Glutamatergic neuron (in vitro differentiated cells): ENCODE results near the gene NUAK2. TPM values are rescaled to one million over a fixed set of nuclear protein-coding genes. Genes with fewer than 3 reads are reported as not detected.

Experiments
- DNase-seq: peaks from one replicate; pipeline ENCODE4 v3.0.0; 2022
- H3K27ac Mint-ChIP-seq: one replicate; pipeline ENCODE4 v1.8.0; 2020; ENCODE audit warnings: mild to moderate bottlenecking, mixed read lengths, inconsistent platforms; ENCODE audit not compliant: unreplicated experiment
- H3K27me3 Mint-ChIP-seq: one replicate; pipeline ENCODE4 v1.8.0; 2020; ENCODE audit warnings: mild to moderate bottlenecking, moderate library complexity, mixed read lengths, inconsistent platforms; ENCODE audit not compliant: unreplicated experiment
- H3K36me3 Mint-ChIP-seq: one replicate; pipeline ENCODE4 v1.8.0; 2020; ENCODE audit warnings: mild to moderate bottlenecking, mixed read lengths, inconsistent platforms; ENCODE audit not compliant: unreplicated experiment
- H3K4me1 Mint-ChIP-seq: one replicate; pipeline ENCODE4 v1.8.0; 2020; ENCODE audit warnings: mild to moderate bottlenecking, low read depth, mixed read lengths, inconsistent platforms; ENCODE audit not compliant: unreplicated experiment
- H3K4me3 Mint-ChIP-seq: one replicate; pipeline ENCODE4 v1.8.0; 2020; ENCODE audit warnings: mild to moderate bottlenecking, mixed read lengths, inconsistent platforms; ENCODE audit not compliant: unreplicated experiment
- H3K9me3 Mint-ChIP-seq: one replicate; pipeline ENCODE4 v1.8.0; 2020; ENCODE audit warnings: mild to moderate bottlenecking, moderate library complexity, mixed read lengths, inconsistent platforms; ENCODE audit not compliant: unreplicated experiment
- total RNA-seq: library from RNA; stranded (reverse); fragmentation: NEBNext Ultra II Directional; extraction: Animal tissue kit (Norgen Biotek cat#: 25700); gene quantifications from one replicate; pipeline ENCODE4 v1.2.1, GENCODE V29; 2021; ENCODE audit not compliant: unreplicated experiment
- TF ChIP-seq, protein P1 (sequence below): fragments of 200-600 bp; sonication (generic); IDR thresholded peaks from one replicate; pipeline ENCODE4 v1.5.0; 2021; ENCODE audit not compliant: partially characterized antibody, unreplicated experiment

The NUAK2 gene
- total RNA-seq, 1 donor from 2014 or later, result 8.0 TPM

DNA sequence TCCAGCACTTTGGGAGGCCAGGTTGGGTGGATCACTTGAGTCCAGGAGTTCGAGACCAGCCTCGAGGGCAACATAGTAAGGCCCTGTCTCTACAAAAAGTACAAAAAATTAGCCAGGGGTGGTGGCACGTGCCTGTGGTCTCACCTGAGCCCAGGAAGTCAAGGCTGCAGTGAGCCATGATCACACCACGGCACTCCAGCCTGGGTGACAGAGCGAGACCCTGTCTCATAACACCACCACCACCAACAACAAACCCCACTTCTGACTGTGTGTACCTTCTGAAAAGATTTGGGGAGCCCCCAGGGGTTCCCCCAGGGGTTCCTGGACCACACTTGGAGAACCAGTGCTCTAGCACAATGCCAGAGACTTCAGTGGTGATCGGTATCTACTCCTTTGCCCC lies 29.9 kb downstream of the NUAK2 start:
- Mint-ChIP-seq H3K4me1 (peaks cover 24% of the 10 kb centered on the region), H3K4me3 (no peak overlapping the region), H3K9me3 (peaks cover 2% of the 10 kb centered on the region), H3K27ac (no peak overlapping the region), H3K36me3 (no peaks in the 10 kb centered on the region), H3K27me3 (peaks cover 9% of the 10 kb centered on the region)
- no peak for DNase-seq
- TF ChIP-seq, protein P1, sequence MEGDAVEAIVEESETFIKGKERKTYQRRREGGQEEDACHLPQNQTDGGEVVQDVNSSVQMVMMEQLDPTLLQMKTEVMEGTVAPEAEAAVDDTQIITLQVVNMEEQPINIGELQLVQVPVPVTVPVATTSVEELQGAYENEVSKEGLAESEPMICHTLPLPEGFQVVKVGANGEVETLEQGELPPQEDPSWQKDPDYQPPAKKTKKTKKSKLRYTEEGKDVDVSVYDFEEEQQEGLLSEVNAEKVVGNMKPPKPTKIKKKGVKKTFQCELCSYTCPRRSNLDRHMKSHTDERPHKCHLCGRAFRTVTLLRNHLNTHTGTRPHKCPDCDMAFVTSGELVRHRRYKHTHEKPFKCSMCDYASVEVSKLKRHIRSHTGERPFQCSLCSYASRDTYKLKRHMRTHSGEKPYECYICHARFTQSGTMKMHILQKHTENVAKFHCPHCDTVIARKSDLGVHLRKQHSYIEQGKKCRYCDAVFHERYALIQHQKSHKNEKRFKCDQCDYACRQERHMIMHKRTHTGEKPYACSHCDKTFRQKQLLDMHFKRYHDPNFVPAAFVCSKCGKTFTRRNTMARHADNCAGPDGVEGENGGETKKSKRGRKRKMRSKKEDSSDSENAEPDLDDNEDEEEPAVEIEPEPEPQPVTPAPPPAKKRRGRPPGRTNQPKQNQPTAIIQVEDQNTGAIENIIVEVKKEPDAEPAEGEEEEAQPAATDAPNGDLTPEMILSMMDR, result no peak

DNA sequence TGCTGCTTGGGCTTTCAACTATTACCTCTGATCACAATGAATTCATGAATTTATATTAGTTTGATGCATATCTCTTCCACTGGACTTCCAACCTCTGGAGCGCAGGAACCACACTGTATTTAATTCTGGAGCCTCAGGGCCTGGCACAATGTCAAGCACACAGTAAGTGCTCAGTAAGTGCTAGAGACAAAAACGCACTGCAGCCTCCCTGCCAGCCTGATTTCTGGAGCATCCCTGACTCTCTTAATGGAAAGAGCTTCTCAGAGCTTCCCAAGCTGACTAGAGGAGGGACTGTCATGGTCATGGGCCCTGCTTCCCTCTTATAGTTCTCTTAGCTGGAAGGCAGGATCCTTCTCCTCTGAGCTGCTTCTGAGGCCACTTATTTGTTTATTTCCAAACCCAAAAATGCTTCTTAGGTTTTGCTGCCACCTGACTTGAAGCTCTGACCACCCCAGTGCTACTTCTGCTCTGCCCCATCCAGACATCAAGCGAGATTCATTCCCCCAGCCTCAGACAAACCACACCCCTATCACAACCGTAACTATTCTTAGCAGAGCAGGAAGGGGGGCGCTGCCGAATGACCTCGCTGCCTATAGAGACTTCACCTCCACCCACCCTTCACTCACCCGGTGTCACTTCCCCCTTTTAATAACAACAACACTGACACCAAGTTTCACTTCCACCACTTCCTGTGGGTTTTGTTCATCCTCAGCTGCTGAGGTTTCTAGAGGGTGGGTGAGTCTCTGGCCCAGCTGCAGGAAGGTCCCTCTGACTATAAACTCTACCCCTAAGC lies 33.6 kb downstream of the NUAK2 start:
- TF ChIP-seq, protein P1, result no peak
- H3K9me3 Mint-ChIP-seq, result peaks cover 15% of the 10 kb centered on the region
- H3K4me1 Mint-ChIP-seq, result peaks cover 27% of the 10 kb centered on the region
- H3K4me3 Mint-ChIP-seq, result no peak overlapping the region
- no peaks in the 10 kb centered on the region for H3K36me3 Mint-ChIP-seq
- peaks cover 16% of the 10 kb centered on the region for H3K27me3 Mint-ChIP-seq
- DNase-seq, result no peak
- H3K27ac Mint-ChIP-seq, result no peak overlapping the region

DNA sequence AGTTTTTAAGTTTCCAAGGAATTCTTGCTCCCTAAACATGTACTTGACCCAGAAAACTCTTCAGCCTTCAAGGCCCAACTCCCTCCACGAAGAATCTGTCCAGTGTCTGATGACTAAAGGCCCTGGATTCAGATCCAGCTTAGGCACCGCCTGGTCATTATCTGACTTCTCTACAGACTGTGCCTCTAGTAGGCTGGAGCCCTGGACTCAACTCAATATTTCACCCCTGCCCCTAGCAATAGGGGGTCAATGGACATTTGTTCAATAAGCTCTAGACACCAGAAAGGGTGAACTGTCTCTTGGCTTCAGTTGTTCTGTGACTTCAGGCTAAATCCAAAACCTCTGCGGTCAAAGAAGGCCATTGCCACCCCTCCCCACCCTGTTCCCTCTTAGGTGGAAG lies 34.5 kb downstream of the NUAK2 start:
- Mint-ChIP-seq H3K27me3 (peaks cover 21% of the 10 kb centered on the region), H3K9me3 (peaks cover 15% of the 10 kb centered on the region), H3K4me3 (no peak overlapping the region), H3K27ac (no peak overlapping the region), H3K36me3 (no peaks in the 10 kb centered on the region), H3K4me1 (peaks cover 31% of the 10 kb centered on the region)
- no peak for DNase-seq
- TF ChIP-seq, protein P1, result no peak

DNA sequence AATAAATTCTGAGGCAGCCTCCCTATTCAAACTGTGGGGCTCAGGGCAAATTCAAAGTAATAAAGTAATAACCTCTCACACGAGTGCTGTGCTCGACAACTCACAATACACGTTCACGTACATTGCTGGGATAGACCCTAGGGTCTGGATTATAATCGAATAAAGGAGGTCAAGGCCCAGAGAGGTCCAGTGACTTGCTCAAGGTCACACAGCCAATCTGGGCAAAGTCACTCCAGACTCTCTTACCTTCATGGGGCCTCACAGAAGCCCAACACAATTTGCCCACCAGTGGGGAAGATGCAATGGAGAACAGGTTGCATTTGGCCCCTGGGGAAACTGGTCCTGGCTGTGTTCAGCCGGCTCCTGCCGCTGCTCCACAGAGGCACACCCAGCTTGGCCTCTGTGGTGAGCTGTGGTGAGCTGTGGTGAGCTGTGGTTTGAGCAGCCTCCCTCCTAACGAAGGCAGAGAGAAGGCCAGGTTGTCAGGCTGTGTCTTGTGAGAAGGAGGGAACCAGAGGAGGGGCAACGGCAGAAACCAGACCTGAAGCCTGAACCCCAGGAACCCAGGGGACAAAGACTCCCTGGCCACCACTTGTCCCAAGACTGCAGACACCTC lies 35.1 kb downstream of the NUAK2 start:
- peaks cover 21% of the 10 kb centered on the region for H3K27me3 Mint-ChIP-seq

More for the DNA sequence above, 35.1 kb downstream of the NUAK2 start:
- Mint-ChIP-seq H3K4me3 (no peak overlapping the region), H3K9me3 (peaks cover 15% of the 10 kb centered on the region), H3K27ac (no peak overlapping the region), H3K36me3 (no peaks in the 10 kb centered on the region), H3K4me1 (peaks cover 31% of the 10 kb centered on the region)
- TF ChIP-seq, protein P1, result no peak
- DNase-seq, result no peak
